ENCODE data around the gene TUBB. TPM values are rescaled to one million over a fixed set of nuclear protein-coding genes. Genes with fewer than 3 reads are reported as not detected.

The TUBB gene
- total and polyA plus RNA-seq, 2 of the 8 experiments (the other 6 are each of a cell fraction or from before 2014, with no cell fraction given) = 1,880 to 3,022 TPM

DNA sequence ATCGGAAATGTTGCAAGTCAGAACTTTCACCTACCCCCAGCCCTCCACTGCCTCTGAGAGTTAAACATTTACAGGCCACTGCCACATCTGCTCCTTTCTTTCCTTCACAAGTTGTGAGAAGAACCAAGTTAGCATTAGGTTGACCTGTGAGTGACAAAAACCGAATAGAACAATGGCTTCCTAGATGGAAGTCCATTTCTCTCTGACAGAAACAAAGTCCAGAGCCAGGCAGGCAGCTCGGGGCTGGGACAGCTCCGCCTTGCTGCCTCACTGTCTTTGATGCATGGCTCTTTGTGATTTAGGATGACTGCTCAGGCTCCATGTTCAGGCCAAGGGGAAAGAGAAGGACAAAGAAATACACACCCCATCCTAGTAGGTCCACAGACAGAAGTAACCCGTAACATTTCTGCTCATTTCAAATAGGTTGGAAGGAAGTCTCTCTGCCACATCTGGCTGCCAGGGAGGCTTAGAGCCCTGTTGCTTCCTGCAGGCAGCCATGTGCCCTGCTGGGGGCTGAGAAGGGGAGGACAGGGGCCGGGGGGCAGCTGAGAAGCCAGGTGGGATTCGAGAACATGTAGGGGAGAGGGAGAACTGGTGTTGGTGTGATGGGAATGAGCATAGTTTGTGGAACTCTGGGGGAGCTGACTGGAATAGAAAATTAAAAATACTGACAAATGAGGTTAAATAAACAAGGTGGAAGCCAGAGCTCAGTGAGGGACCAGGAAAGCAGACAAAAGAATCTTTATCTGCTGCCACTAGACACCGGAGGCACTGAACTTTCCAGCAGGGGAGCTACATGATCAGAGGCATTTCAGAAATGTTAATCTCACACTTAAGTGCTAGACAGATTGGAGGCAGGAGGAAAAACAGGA lies 43.7 kb downstream of the TUBB start:
- TF ChIP-seq BCL11A (IDR thresholded peaks at IDR 0.05; ENCODE audit: low read depth in 2 of 2, low read length in 2 of 2) = no peak
- no peak for TF ChIP-seq SP1 (IDR thresholded peaks at IDR 0.05; ENCODE audit: low read depth, low read length)
- no peak for TF ChIP-seq FOSL1 (IDR thresholded peaks at IDR 0.05; ENCODE audit: insufficient read depth, low read depth, low read length)
- TF ChIP-seq, protein P1, sequence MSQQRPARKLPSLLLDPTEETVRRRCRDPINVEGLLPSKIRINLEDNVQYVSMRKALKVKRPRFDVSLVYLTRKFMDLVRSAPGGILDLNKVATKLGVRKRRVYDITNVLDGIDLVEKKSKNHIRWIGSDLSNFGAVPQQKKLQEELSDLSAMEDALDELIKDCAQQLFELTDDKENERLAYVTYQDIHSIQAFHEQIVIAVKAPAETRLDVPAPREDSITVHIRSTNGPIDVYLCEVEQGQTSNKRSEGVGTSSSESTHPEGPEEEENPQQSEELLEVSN (IDR thresholded peaks at IDR 0.05) = 0 out of 2 replicates have a peak, but pooled peaks have one; percentile 33
- TF ChIP-seq, protein P2, sequence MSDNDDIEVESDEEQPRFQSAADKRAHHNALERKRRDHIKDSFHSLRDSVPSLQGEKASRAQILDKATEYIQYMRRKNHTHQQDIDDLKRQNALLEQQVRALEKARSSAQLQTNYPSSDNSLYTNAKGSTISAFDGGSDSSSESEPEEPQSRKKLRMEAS (IDR thresholded peaks at IDR 0.05) = peak; percentile 50; the same call in 1 of the 2 replicates
- no peak for TF ChIP-seq POU5F1 (IDR thresholded peaks at IDR 0.05; ENCODE audit: low read depth, low read length)
- TF ChIP-seq CTBP2 (IDR thresholded peaks at IDR 0.05; ENCODE audit: borderline replicate concordance, insufficient read depth, insufficient read length, low read length) = no peak
- H3K23me2 ChIP-seq (ENCODE audit: low read depth, low read length) = no peaks in the 10 kb centered on the region
- H2BK20ac ChIP-seq (ENCODE audit: low read length) = 0 out of 2 replicates have a peak overlapping the region, but pooled peaks have one; percentile 53
- H3K9ac ChIP-seq (replicated peaks in 1 of 4; ENCODE audit: extremely low read depth in 1 of 4, low read depth in 3 of 4, low read length in 3 of 4) = peak overlapping the region in 1 of 4 experiments; percentile 4; a peak in 2 of 7 replicates
- no peak for DNase-seq (ENCODE audit: low read depth in 1 of 2, low spot score in 2 of 2)
- H2AK5ac ChIP-seq (ENCODE audit: low read depth, low read length) = no peak overlapping the region
- H2BK120ac ChIP-seq (replicated peaks; ENCODE audit: low read depth, low read length) = peak overlapping the region; percentile 7
- no peak for FAIRE-seq
- no peak overlapping the region; the same call in 1 of the 2 replicates for H3K18ac ChIP-seq (ENCODE audit: extremely low read depth, low read length)
- peak overlapping the region; percentile 86; the same call in 1 of the 2 replicates for H2AFZ ChIP-seq (ENCODE audit: low read length)
- H4K20me1 ChIP-seq (replicated peaks in 1 of 2; ENCODE audit: control insufficient read depth in 1 of 2, insufficient read depth in 2 of 2, low read length in 2 of 2) = no peaks in the 10 kb centered on the region
- H3K4me3 ChIP-seq (ENCODE audit: extremely low read depth in 1 of 4, insufficient read depth in 2 of 4, low read depth in 3 of 4, low read length in 4 of 4) = 0 out of 8 replicates have a peak overlapping the region, but pooled peaks of 1 of the 4 experiments have one; percentile 22
- H3K27ac ChIP-seq (ENCODE audit: low read depth, low read length) = peak overlapping the region; percentile 17; the same call in 1 of the 2 replicates
- peak overlapping the region; percentile 29 for H2BK12ac ChIP-seq (ENCODE audit: low read depth, low read length)
- 77% methylated on average over 8 of the region's 8 CpGs; no CpG with 5 or more reads in 1 of the 2 experiments for WGBS, 2 experiments (ENCODE audit: extremely low coverage in 1 of 2, insufficient coverage in 1 of 2, insufficient read length in 1 of 2, insufficient replicate concordance in 2 of 2, low coverage in 1 of 2, low lambda C conversion rate in 2 of 2, missing lambda C conversion rate in 1 of 2)
- ChIA-PET POLR2A (ENCODE audit: partially characterized antibody) (interaction anchor here (0.5 to 1.5 kb wide), 6 partner anchors 13 to 122 kb away, joined by 3 to 4 read pairs (median 4); partner anchors contain the start of gene IER3), CTCF (ENCODE audit: partially characterized antibody) (interaction anchor here (0.6 kb wide), 1 partner anchor 33 kb away, joined by 3 read pairs; no protein-coding TSS in a partner anchor)
- H3K27me3 ChIP-seq (replicated peaks in 1 of 4; ENCODE audit: control insufficient read depth in 3 of 4, extremely low read depth in 1 of 4, insufficient read depth in 3 of 4, low read length in 3 of 4) = no peaks in the 10 kb centered on the region
- H2BK15ac ChIP-seq (ENCODE audit: low read length) = no peak overlapping the region
- H4K8ac ChIP-seq (ENCODE audit: extremely low read depth, insufficient read depth, low read length) = no peak overlapping the region; the same call in 1 of the 2 replicates
- H3K4me1 ChIP-seq (replicated peaks in 1 of 4; ENCODE audit: control insufficient read depth in 3 of 4, insufficient read depth in 4 of 4, low read length in 3 of 4) = peaks cover 5 to 8% (median 7%) of the 10 kb centered on the region in 4 experiments
- peak overlapping the region in 1 of 2 experiments; percentile 50; a peak in 3 of 4 replicates for H3K4me2 ChIP-seq (ENCODE audit: insufficient read depth in 1 of 2, low read depth in 2 of 2, low read length in 2 of 2)
- H3K79me1 ChIP-seq (ENCODE audit: low read depth, low read length) = no peaks in the 10 kb centered on the region
- no peak overlapping the region for H3K23ac ChIP-seq (ENCODE audit: insufficient read length)
- H3K9me3 ChIP-seq (ENCODE audit: insufficient read depth in 2 of 2, low read depth in 1 of 2, low read length in 1 of 2) = no peaks in the 10 kb centered on the region; a peak in 1 of 4 replicates
- no peak overlapping the region for H3K4ac ChIP-seq (replicated peaks; ENCODE audit: insufficient read length, low read depth, low read length)
- H3K56ac ChIP-seq (replicated peaks; ENCODE audit: insufficient read length, low read depth, low read length) = no peak overlapping the region
- no peak overlapping the region for H4K5ac ChIP-seq (ENCODE audit: insufficient read length, low read depth, low read length)
- H3K36me3 ChIP-seq (ENCODE audit: control insufficient read depth in 2 of 4, insufficient read depth in 4 of 4, low read length in 3 of 4) = no peaks in the 10 kb centered on the region
- peak overlapping the region; percentile 30 for H4K91ac ChIP-seq (replicated peaks; ENCODE audit: insufficient read length, low read length)
- H3K79me2 ChIP-seq (ENCODE audit: control insufficient read depth in 1 of 2, insufficient read depth in 2 of 2, low read length in 2 of 2) = no peaks in the 10 kb centered on the region
- no peak overlapping the region for H3K14ac ChIP-seq (ENCODE audit: insufficient read length)
- peak overlapping the region; percentile 76 for H2BK5ac ChIP-seq (ENCODE audit: low read depth, low read length)
